Common myeloid progenitor, CD34-positive (primary cell): ENCODE data around the gene MAP3K8.

Source experiments
- CTCF ChIA-PET: fragments of 350-600 bp; sonication (Branson Sonifier 250); formaldehyde crosslinking; loops from one replicate; lab custom pipeline; 2021; ENCODE audit warnings: antibody characterized with exemption; lab: Charles Lee
- POLR2A ChIA-PET: fragments of 350-600 bp; sonication (Branson Sonifier 250); formaldehyde crosslinking; loops from one replicate; lab custom pipeline; 2021; ENCODE audit warnings: antibody characterized with exemption; lab: Charles Lee
- DNase-seq, 3 donors: peaks; one replicate each; pipeline versions ENCODE4 v3.0.0 to v3.0.0-alpha.2; 2013
- H3K27ac ChIP-seq, 2 experiments: 1 replicate in 1 of 2; 2 replicates in 1 of 2; pipeline ENCODE4 v1.7.0; 2013; ENCODE audit warnings: inconsistent platforms in 2 of 2, low read length in 2 of 2, mild to moderate bottlenecking in 2 of 2, low read depth in 1 of 2, moderate library complexity in 1 of 2; ENCODE audit not compliant: severe bottlenecking in 2 of 2, insufficient read depth in 1 of 2, poor library complexity in 1 of 2
- H3K27me3 ChIP-seq, 5 experiments: replicated peaks in 2 of 5; 1 replicate in 3 of 5; 2 replicates in 2 of 5; pipeline versions ENCODE4 v1.6.1 to v1.7.0; 2013; ENCODE audit warnings: low read length in 4 of 5, mild to moderate bottlenecking in 2 of 5, moderate library complexity in 2 of 5, inconsistent platforms in 1 of 5; ENCODE audit not compliant: insufficient read depth in 5 of 5, control insufficient read depth in 4 of 5
- H3K36me3 ChIP-seq, 4 experiments: 1 replicate in 2 of 4; 2 replicates in 2 of 4; pipeline versions ENCODE4 v1.6.1 to v1.7.0; 2013; ENCODE audit warnings: low read length in 3 of 4, control low read depth in 1 of 4, mild to moderate bottlenecking in 1 of 4; ENCODE audit not compliant: control insufficient read depth in 4 of 4, insufficient read depth in 4 of 4
- H3K4me1 ChIP-seq, 4 experiments: 1 replicate in 3 of 4; 2 replicates in 1 of 4; pipeline versions ENCODE4 v1.6.1 to v1.7.1; 2013; ENCODE audit warnings: low read length in 3 of 4, mild to moderate bottlenecking in 3 of 4, control low read depth in 1 of 4, inconsistent platforms in 1 of 4, moderate library complexity in 1 of 4; ENCODE audit not compliant: control insufficient read depth in 4 of 4, insufficient read depth in 4 of 4; ENCODE audit errors: control extremely low read depth in 1 of 4
- H3K4me3 ChIP-seq, 7 experiments: 1 replicate in 4 of 7; 2 replicates in 3 of 7; pipeline versions ENCODE4 v1.5.1 to v1.7.0; 2013; ENCODE audit warnings: mild to moderate bottlenecking in 7 of 7, low read length in 6 of 7, moderate library complexity in 6 of 7, inconsistent platforms in 2 of 7, low read depth in 2 of 7, control low read depth in 1 of 7; ENCODE audit not compliant: insufficient read depth in 4 of 7, control insufficient read depth in 1 of 7; ENCODE audit errors: extremely low read depth in 1 of 7
- H3K9me3 ChIP-seq, 5 experiments: 1 replicate in 4 of 5; 2 replicates in 1 of 5; pipeline versions ENCODE4 v1.6.1 to v1.7.1; 2013; ENCODE audit warnings: low read length in 4 of 5, mild to moderate bottlenecking in 2 of 5, inconsistent platforms in 1 of 5, low read depth in 1 of 5, moderate library complexity in 1 of 5; ENCODE audit not compliant: control insufficient read depth in 4 of 5, insufficient read depth in 2 of 5; ENCODE audit errors: control extremely low read depth in 1 of 5
- WGBS: methylation state at CpG from one replicate; pipeline ENCODE4 v1.1.5; 2013; ENCODE audit not compliant: insufficient coverage; 5-methylcytosine and 5-hydroxymethylcytosine counted together

Gene MAP3K8

DNA sequence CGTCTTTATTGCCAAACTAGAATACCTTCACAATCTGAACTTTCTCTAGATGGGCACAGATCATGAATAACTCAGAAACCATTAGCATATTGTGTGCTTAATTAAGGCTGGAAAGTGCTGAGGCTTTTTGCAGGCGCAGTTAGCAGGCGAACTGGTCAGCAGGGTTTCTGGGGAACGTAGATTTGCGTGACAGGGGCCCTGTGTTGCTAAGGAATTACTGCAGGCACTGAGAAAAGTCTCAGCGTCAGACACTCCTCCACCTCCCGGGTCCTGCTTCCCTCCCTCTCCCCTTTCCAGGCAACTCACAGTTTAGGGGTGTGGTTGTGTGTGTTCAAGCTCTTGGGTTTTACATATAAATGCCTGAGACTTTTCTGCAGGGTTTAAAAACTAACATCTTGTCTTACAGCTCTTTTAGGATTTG is 2.2 kb downstream of the MAP3K8 start:
- CTCF ChIA-PET = interaction anchor here (1.2 to 4.4 kb wide), 6 partner anchors 9 to 100 kb away, joined by 3 to 18 read pairs (median 6); no protein-coding TSS in a partner anchor
- H3K4me3 ChIP-seq = peak overlapping the region; percentile 13 to 97 (median 92)
- 41% methylated on average over 4 of the region's 7 CpGs for WGBS
- peak in 2 of 3 donors; percentile 25 to 31 for DNase-seq
- no peaks in the 10 kb centered on the region for H3K27me3 ChIP-seq
- POLR2A ChIA-PET = interaction anchor here (1.0 to 2.0 kb wide), 2 partner anchors 20 to 93 kb away, joined by 4 to 7 read pairs; no protein-coding TSS in a partner anchor
- H3K4me1 ChIP-seq = peaks cover 20 to 56% (median 41%) of the 10 kb centered on the region in 4 experiments
- peaks cover 6 to 30% (median 22%) of the 10 kb centered on the region in 4 experiments for H3K36me3 ChIP-seq
- H3K9me3 ChIP-seq = no peaks in the 10 kb centered on the region
- H3K27ac ChIP-seq = peak overlapping the region in 1 of 2 experiments; percentile 89

DNA sequence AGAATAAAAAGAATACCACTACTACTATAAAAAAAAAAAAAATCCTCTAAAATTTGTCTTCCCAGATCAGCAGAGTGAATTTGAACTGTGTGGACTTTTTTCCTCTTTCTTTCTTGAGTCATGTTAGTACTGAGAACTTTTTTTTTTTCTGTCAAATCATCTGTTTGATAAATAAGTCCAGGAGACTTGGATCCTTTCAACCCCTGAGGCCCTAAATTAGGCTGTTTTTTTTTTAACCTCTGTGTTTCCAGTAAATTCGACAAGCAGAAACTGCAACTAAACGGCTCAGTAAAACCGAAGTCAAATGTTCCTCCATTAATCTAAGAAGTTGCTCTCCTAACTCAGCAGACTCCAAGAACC is 2.7 kb downstream of the MAP3K8 start:
- H3K36me3 ChIP-seq = peaks cover 10 to 34% (median 24%) of the 10 kb centered on the region in 4 experiments
- no peaks in the 10 kb centered on the region for H3K9me3 ChIP-seq
- H3K4me3 ChIP-seq = peak overlapping the region in 6 of 7 experiments; percentile 84 to 97 (median 94)
- peak; percentile 38 to 71 (median 53) for DNase-seq
- ChIA-PET CTCF (interaction anchor here (1.2 to 4.4 kb wide), 6 partner anchors 9 to 100 kb away, joined by 3 to 18 read pairs (median 6); no protein-coding TSS in a partner anchor), POLR2A (interaction anchor here (1.0 to 2.0 kb wide), 2 partner anchors 20 to 93 kb away, joined by 4 to 7 read pairs; no protein-coding TSS in a partner anchor)
- 0% methylated on average over 3 of the region's 3 CpGs for WGBS
- peak overlapping the region in 1 of 2 experiments; percentile 89 for H3K27ac ChIP-seq
- H3K4me1 ChIP-seq = peaks cover 18 to 51% (median 38%) of the 10 kb centered on the region in 4 experiments
- no peaks in the 10 kb centered on the region for H3K27me3 ChIP-seq

DNA sequence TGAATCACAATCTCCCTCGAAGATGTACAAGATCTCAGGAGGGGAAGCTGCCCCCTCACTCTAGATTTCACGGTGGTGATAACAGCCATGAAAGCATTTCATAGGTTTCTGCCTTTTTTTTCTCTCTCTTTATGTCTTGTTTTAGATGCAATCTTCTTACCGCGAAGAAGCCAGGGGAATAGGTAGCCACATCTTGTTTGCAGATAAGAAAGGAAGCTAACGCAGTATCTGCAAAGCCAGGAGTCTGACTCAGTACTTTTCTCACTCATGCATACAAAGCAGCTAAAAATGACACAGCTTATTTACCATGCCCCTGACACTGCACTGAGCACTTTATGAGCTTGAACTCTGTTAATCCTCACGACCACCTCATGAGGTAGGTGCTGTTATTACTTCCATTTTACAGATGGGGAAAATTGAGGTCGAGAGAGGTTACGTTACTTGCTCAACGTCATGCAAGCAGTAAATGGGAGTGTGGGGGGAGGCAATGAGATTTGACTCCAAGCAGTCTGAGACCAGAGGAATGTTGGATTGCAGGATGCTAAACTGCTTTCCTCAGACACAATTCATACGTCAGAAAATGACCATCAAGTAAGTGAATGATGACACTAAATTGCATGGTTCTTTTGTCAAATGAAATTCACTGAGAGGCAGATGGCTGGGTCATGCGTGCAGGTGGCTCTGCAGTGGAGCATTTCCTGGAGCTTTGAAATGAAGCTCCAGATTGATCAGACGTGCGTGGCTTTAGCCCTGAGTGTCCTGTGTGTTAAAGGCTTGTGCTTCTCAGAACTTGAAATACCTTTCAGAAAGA is 3.3 kb downstream of the MAP3K8 start:
- H3K27ac ChIP-seq = peak overlapping the region in 1 of 2 experiments; percentile 89
- ChIA-PET POLR2A (interaction anchor here (1.0 to 2.0 kb wide), 2 partner anchors 19 to 92 kb away, joined by 4 to 7 read pairs; no protein-coding TSS in a partner anchor), CTCF (interaction anchor here (1.2 to 4.4 kb wide), 8 partner anchors 10 to 99 kb away, joined by 3 to 18 read pairs (median 6); no protein-coding TSS in a partner anchor)
- WGBS = 26% methylated on average over 12 of the region's 13 CpGs
- H3K4me3 ChIP-seq = peak overlapping the region in 6 of 7 experiments; percentile 19 to 97 (median 92)
- peaks cover 16 to 40% (median 28%) of the 10 kb centered on the region in 4 experiments for H3K36me3 ChIP-seq
- H3K4me1 ChIP-seq = peaks cover 18 to 47% (median 37%) of the 10 kb centered on the region in 4 experiments
- no peaks in the 10 kb centered on the region for H3K9me3 ChIP-seq
- H3K27me3 ChIP-seq = no peaks in the 10 kb centered on the region
- peak; percentile 77 to 93 (median 88) for DNase-seq

DNA sequence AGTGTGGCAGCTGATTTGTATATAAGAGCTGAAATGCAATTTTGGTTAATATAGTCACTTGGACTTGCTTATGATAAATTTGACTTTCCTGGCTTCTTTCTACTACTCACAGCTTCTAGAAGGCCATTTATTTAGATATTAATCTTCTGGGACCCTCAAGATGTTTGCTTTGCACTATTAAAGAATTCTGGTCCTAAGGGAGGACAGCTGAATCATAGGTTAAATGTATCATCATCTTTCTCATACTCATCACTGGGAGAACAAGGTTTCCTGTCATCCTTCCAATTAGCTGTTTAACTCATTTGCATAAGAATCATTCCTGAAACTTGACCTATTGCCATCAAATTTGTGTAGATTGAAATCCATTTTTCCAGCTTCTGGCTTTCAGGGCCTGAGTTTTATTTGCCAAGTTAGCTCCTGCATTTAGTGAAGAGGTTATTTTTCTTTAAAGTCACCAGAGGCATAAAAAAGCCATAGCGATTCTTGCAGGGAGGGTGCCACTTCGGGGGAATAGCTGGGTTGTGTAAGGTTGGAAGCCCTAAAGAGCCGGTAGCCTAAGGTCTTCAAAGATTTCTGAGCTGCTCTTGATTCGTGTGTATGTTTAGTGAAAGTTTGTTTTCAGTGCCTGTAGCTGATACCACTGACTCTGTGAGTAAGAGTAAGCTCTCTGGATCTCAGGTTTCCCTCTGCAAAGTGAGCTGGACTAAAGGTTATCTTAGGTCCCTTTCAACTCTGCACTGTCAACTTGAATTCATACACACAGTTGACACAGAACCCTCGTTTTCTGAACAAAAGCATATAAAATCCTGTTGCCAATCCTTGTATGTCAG is 4.3 kb downstream of the MAP3K8 start:
- DNase-seq = no peak
- peaks cover 18 to 39% (median 30%) of the 10 kb centered on the region in 4 experiments for H3K4me1 ChIP-seq
- WGBS = 84% methylated on average over 4 of the region's 5 CpGs
- no peaks in the 10 kb centered on the region for H3K27me3 ChIP-seq
- H3K4me3 ChIP-seq = peak overlapping the region in 4 of 7 experiments; percentile 19 to 97 (median 92)
- peak overlapping the region in 1 of 2 experiments; percentile 89 for H3K27ac ChIP-seq
- peaks cover 19 to 50% (median 36%) of the 10 kb centered on the region in 4 experiments for H3K36me3 ChIP-seq
- ChIA-PET POLR2A (interaction anchor here (2.0 kb wide), 1 partner anchor 91 kb away, joined by 7 read pairs; no protein-coding TSS in a partner anchor), CTCF (interaction anchor here (0.6 to 4.4 kb wide), 10 partner anchors 8 to 98 kb away, joined by 3 to 18 read pairs (median 4); no protein-coding TSS in a partner anchor)
- H3K9me3 ChIP-seq = no peaks in the 10 kb centered on the region

DNA sequence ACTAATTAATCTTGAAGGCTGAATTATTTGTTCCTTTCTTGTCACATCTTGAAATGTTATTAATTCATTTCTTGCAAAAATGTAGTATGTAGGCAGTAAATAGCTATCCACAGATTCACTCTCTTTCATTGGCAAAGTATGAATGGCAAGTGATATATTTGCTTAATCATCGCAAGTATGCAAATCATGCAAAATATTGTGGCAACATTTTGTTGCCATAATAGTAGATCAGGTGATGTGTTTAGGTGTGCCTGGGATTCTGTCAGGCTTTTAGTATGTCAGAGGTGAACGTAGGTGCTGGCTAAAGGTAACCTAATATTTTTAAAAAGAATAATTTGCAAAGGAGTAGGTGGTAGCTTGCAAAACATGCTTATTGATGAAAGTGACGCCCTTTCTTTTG is 5.9 kb downstream of the MAP3K8 start:
- Histone ChIP-seq H3K9me3 (no peaks in the 10 kb centered on the region), H3K4me1 (peaks cover 18 to 42% (median 29%) of the 10 kb centered on the region in 4 experiments), H3K27ac (no peak overlapping the region), H3K27me3 (no peaks in the 10 kb centered on the region), H3K4me3 (no peak overlapping the region), H3K36me3 (peaks cover 19 to 53% (median 37%) of the 10 kb centered on the region in 4 experiments)
- ChIA-PET POLR2A (interaction anchor here (0.6 kb wide), 1 partner anchor 10 kb away, joined by 3 read pairs; no protein-coding TSS in a partner anchor), CTCF (interaction anchor here (1.2 to 4.4 kb wide), 6 partner anchors 10 to 142 kb away, joined by 3 to 18 read pairs (median 3); no protein-coding TSS in a partner anchor)
- no peak for DNase-seq
- WGBS = 100% methylated on average over 1 of the region's 3 CpGs

DNA sequence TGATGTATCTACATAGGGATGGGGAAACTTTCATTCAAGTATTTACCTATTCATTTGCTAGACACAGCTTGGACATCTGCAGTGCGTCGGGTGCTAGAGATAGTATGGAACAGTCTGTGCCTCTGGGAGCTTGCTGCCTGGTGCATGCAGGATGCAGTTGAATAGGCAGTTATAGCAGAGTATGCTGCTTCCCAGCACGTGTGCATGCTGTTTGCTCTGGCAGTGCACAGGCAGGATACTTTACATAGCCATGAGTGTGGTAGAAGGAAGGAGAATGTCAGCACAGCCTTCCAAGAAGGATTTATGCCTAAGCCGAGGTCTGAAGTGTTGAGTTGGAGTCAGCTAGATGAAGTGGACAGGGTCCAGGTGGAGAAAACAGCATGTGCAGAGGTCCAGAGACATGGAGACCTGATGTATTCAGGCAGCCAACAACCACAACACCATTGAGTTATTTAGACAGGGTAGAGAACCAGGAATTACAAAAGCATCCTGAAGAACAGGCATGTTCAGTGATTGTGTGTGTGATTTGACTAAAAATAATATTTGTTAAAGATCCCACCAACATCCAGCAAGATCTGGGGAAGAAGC is 8.1 kb downstream of the MAP3K8 start:
- no peak for DNase-seq
- WGBS = 89% methylated on average over 4 of the region's 4 CpGs
- Histone ChIP-seq H3K4me3 (no peak overlapping the region), H3K4me1 (peaks cover 11 to 40% (median 17%) of the 10 kb centered on the region in 4 experiments), H3K36me3 (peaks cover 24 to 56% (median 40%) of the 10 kb centered on the region in 4 experiments), H3K9me3 (no peaks in the 10 kb centered on the region), H3K27me3 (no peaks in the 10 kb centered on the region), H3K27ac (no peak overlapping the region)
- CTCF ChIA-PET = interaction anchor here (0.6 to 1.9 kb wide), 3 partner anchors 13 to 161 kb away, joined by 3 to 7 read pairs (median 4); no protein-coding TSS in a partner anchor
- POLR2A ChIA-PET = interaction anchor here (0.9 kb wide), 1 partner anchor 88 kb away, joined by 3 read pairs; no protein-coding TSS in a partner anchor
